Adrenal gland (tissue), 12 donors: Measurements from ENCODE around the gene RIPK1. TPM values are rescaled to one million over a fixed set of nuclear protein-coding genes. Genes with fewer than 3 reads are reported as not detected.

Source experiments
- DNase-seq, 7 donors: peaks; one replicate each; pipeline ENCODE4 v3.0.0-alpha.2; 2019 to 2020
- H3K27ac ChIP-seq, 5 donors: fragments of 200-600 bp; sonication (generic) in 4 of 5; 1 replicate in 3 of 5; 2 replicates in 2 of 5; pipeline versions ENCODE4 v1.5.1 to v1.8.0; 2016 to 2020; ENCODE audit warnings: mild to moderate bottlenecking in 1 of 5
- H3K27me3 ChIP-seq: fragments of 200-600 bp; 2 replicates; pipeline ENCODE4 v1.8.0; 2021
- H3K36me3 ChIP-seq, 2 donors: fragments of 200-600 bp; replicated peaks in 1 of 2; 1 replicate in 1 of 2; 2 replicates in 1 of 2; pipeline versions ENCODE4 v1.5.1 to v1.8.0; 2018 to 2022
- H3K4me1 ChIP-seq, 2 donors: fragments of 200-600 bp; replicated peaks in 1 of 2; 1 replicate in 1 of 2; 2 replicates in 1 of 2; pipeline versions ENCODE4 v1.5.1 to v1.8.0; 2018 to 2021
- H3K4me3 ChIP-seq, 4 donors: fragments of 200-600 bp; sonication (generic) in 3 of 4; one replicate each; pipeline ENCODE4 v1.5.1; 2016 to 2018
- H3K9me3 ChIP-seq, 3 donors: fragments of 200-600 bp; sonication (generic) in 1 of 3; replicated peaks in 1 of 3; 1 replicate in 2 of 3; 2 replicates in 1 of 3; pipeline versions ENCODE4 v1.5.1 to v1.8.0; 2016 to 2021
- POLR2A ChIP-seq, 2 donors: fragments of 450-650 bp; IDR thresholded peaks; one replicate each; pipeline ENCODE4 v1.6.1; 2017; ENCODE audit warnings: antibody characterized with exemption in 2 of 2, mild to moderate bottlenecking in 2 of 2, moderate library complexity in 1 of 2
- WGBS, 4 donors: extraction: QIAGEN DNeasy Blood & Tissue Kit in 2 of 4; methylation state at CpG; one replicate each; pipeline versions ENCODE4 v1.1.5 to v1.1.7; 2013 to 2017; 5-methylcytosine and 5-hydroxymethylcytosine counted together
- intact Hi-C, 2 donors: fragments of 100-400 bp; cut with DNase I; formaldehyde crosslinking; loops; one replicate each; pipeline versions ENCODE4 v1.14.1 to v1.15.0; 2022 to 2023
- polyA plus RNA-seq, 3 donors: library from polyadenylated mRNA; stranded (reverse); fragments of 200-250 nt in 2 of 3; fragments of 350-450 nt in 1 of 3; fragmentation: Illumina TruSeq in 1 of 3; extraction: RNeasy Lipid Tissue Mini Kit (QIAGEN cat#74804) in 1 of 3; gene quantifications; one replicate each; pipeline ENCODE4 v1.2.3, GENCODE V29; 2013 to 2014
- total RNA-seq, 9 donors: library from RNA; depleted of rRNA in 4 of 9; stranded (reverse); fragments of >200 nt in 4 of 9; fragments of 120-200 nt in 1 of 9; fragmentation: NEBNext Ultra II Directional in 1 of 9; extraction: Animal tissue kit (Norgen Biotek cat#: 25700) in 1 of 9; gene quantifications; one replicate each; pipeline versions ENCODE4 v1.1.0 to v1.2.4, GENCODE V29; 2013 to 2023
- TF ChIP-seq, protein P1 (sequence below), 6 experiments: fragments of 450-650 bp in 4 of 6; fragments of 200-600 bp in 2 of 6; sonication (generic) in 1 of 6; IDR thresholded peaks; 1 replicate in 5 of 6; 2 replicates in 1 of 6; pipeline versions ENCODE4 v1.5.1 to v1.8.0; 2016 to 2021; ENCODE audit warnings: antibody characterized with exemption in 6 of 6, mild to moderate bottlenecking in 2 of 6, moderate library complexity in 1 of 6
- donor health status: healthy with polysubstance abuse.
- donor health status: Bipolar disorder and iron deficiency.
- donor health status: DM: yes; HTN: yes; CAD: no.
- donor health status: DM: no; HTN: no; CAD: no.
- donor health status: DM: no; HTN: no; CAD: no.
- donor health status: DM: yes; HTN: yes; CAD: no.

Gene RIPK1
- total and polyA plus RNA-seq, 12 donors, result 15.7 to 21.7 (median 20.3) TPM

DNA sequence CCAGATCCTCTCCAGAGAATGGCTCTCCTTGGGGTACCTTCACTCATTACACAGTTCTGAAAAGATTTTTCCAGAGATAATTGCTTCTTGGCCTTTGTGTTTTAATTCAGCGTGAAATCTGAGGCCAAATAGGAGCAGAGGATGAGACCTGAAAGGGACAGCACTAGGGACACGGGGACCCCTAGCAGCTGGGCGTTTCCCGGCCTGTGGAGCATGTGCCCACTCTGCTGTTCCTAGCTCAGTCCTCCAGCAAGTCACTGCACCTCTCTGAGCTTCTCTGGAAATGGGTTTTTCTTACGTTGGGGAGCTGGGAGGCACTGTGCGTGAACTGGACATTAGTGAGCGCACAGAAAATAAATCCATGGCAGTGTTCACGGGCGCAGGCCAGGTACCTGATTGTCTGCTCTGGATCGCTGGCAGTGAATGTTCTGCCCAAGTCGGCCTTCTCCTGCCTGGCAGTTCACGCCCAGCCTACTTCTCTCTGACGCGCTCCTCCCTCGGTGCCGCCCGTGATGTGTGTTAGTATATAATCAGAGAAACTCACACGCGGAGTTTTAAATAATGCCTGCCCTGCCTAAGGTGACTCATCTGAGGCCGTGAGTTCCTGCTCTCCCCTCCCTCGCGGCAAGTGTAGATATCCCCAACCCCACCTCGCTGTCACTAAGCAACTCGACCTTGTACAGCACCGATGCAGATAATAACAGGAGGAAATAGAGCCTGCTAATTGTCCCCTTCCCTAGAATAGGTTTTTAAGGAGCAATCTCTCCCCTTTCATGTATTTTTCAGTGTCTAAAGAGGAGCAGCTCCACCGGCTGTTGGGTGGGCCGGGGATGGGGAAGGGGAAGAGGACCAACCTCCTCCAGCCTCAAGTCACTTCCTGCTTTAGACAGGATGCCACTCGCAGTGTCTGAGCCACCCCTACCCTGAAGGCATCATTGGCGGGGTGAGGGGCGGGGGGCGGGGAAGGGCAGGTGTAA, 91.8 kb downstream of the RIPK1 start:
- peaks cover 0 to 3% of the 10 kb centered on the region in 2 donors for H3K36me3 ChIP-seq
- no peaks in the 10 kb centered on the region for H3K27me3 ChIP-seq
- intact Hi-C loops, result loop anchor here in 1 of 2 donors (10.0 kb wide), 1 partner anchor 85 kb away; no protein-coding TSS in a partner anchor
- no peak overlapping the region for H3K4me3 ChIP-seq
- WGBS, 4 donors, result 54 to 59% (median 55%) methylated on average over 31 of the region's 31 CpGs
- peak overlapping the region in 1 of 5 donors; percentile 6 for H3K27ac ChIP-seq
- no peak for TF ChIP-seq POLR2A (IDR thresholded peaks at IDR 0.05)
- TF ChIP-seq, protein P1, sequence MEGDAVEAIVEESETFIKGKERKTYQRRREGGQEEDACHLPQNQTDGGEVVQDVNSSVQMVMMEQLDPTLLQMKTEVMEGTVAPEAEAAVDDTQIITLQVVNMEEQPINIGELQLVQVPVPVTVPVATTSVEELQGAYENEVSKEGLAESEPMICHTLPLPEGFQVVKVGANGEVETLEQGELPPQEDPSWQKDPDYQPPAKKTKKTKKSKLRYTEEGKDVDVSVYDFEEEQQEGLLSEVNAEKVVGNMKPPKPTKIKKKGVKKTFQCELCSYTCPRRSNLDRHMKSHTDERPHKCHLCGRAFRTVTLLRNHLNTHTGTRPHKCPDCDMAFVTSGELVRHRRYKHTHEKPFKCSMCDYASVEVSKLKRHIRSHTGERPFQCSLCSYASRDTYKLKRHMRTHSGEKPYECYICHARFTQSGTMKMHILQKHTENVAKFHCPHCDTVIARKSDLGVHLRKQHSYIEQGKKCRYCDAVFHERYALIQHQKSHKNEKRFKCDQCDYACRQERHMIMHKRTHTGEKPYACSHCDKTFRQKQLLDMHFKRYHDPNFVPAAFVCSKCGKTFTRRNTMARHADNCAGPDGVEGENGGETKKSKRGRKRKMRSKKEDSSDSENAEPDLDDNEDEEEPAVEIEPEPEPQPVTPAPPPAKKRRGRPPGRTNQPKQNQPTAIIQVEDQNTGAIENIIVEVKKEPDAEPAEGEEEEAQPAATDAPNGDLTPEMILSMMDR (IDR thresholded peaks at IDR 0.05), result no peak
- H3K9me3 ChIP-seq, result no peaks in the 10 kb centered on the region
- DNase-seq, result peak; percentile 44 to 79 (median 64)
- H3K4me1 ChIP-seq, result no peaks in the 10 kb centered on the region

DNA sequence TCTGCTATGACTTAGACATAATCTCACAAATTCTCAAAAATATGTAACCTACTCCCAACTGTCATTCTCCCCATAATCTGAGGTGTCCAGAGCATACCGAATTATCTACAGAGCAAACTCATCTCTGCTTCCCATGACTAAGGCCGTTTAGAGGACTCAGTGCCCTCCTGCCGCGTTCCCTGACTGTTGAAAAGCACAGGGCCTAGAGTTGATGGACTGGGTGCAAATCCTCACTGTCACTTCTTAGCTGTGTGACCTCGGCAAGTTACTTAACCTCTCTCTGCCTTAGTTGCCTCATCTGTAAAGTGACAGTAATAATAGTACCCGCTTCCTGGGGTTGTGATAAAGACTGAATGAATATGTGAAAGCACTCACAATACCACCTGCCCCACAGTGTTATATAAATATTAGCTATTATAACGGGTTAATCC, 93.8 kb downstream of the RIPK1 start:
- Histone ChIP-seq H3K4me1 (no peaks in the 10 kb centered on the region), H3K9me3 (no peaks in the 10 kb centered on the region), H3K27me3 (no peaks in the 10 kb centered on the region), H3K27ac (peak overlapping the region in 2 of 5 donors; percentile 88 to 89), H3K4me3 (peak overlapping the region in 1 of 4 donors; percentile 82), H3K36me3 (no peaks in the 10 kb centered on the region)
- TF ChIP-seq, protein P1 (IDR thresholded peaks at IDR 0.05), result no peak
- no peak for TF ChIP-seq POLR2A (IDR thresholded peaks at IDR 0.05)
- 65 to 85% (median 78%) methylated on average over 6 to 7 of the region's 7 CpGs for WGBS, 4 donors
- intact Hi-C loops, result loop anchor here in 1 of 2 donors (10.0 kb wide), 1 partner anchor 83 kb away; no protein-coding TSS in a partner anchor
- DNase-seq, result no peak

DNA sequence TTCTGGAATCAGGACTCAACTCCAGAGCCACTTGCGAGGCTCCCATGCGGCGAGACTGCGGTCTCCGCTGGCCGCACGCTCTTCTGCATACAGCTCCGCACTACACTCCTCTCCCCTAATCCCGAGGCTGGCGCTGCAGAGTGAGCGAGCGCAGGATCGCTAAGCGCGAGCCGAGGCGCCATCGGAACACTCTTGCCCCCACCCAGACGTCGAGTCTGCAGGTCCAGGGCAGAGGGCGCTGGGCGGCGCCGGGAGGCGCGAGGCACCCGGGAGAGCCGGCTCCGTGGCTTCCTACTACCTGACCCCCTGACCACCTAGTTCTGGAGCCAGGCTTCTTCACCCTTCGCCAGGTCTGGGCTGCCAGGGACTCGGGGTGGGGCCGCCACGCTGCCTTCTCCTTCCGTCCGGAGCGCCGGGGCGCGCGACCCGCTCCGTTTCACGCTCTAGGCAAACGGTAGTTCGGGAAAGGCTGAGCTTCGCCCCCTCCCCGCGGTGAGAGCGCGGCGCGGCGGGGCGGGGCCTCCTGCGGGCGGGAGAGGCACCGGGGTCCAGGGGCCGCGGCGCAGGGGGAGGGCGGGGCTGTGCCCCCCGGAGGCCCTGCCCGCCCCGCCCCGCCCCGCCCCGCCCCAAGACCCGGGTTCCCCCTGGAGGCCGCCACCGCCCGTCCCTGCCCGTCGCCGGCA, 94.4 kb downstream of the RIPK1 start:
- intact Hi-C loops, result loop anchor here in 1 of 2 donors (10.0 kb wide), 1 partner anchor 82 kb away; no protein-coding TSS in a partner anchor

More for the DNA sequence above, 94.4 kb downstream of the RIPK1 start:
- H3K9me3 ChIP-seq, result no peaks in the 10 kb centered on the region
- peak overlapping the region; percentile 46 to 89 (median 66) for H3K27ac ChIP-seq
- TF ChIP-seq, protein P1 (IDR thresholded peaks at IDR 0.05), result no peak
- peak; percentile 19 to 29 for TF ChIP-seq POLR2A (IDR thresholded peaks at IDR 0.05)
- peak; percentile 59 to 76 (median 68) for DNase-seq
- WGBS, 4 donors, result 0 to 6% (median 0%) methylated on average over 9 to 66 of the region's 74 CpGs
- no peaks in the 10 kb centered on the region for H3K36me3 ChIP-seq
- no peaks in the 10 kb centered on the region for H3K27me3 ChIP-seq
- no peaks in the 10 kb centered on the region for H3K4me1 ChIP-seq
- peak overlapping the region in 2 of 4 donors; percentile 58 to 82 for H3K4me3 ChIP-seq
